Activated naive CD4-positive, alpha-beta T cell treated with anti-CD3 and anti-CD28 coated beads, Interleukin-2, amount 10 ng/mL, durations not matched to agents 7 days and 5 days (primary cell): ENCODE data around the gene NFE2L1.
"Not testable (repeated sequence)": the region's sequence is repeated elsewhere in the genome, so short reads cannot be mapped to it uniquely, and the experiment has no call there.

Experiments used
- CTCF ChIA-PET: fragments of 350-600 bp; sonication (Branson Sonifier 250); formaldehyde crosslinking; loops from one replicate; lab custom pipeline; 2021; ENCODE audit warnings: antibody characterized with exemption; lab: Charles Lee
- DNase-seq: peaks from one replicate; pipeline ENCODE4 v3.0.0-alpha.2; 2020
- H3K27ac Mint-ChIP-seq: one replicate; pipeline ENCODE4 v1.8.0; 2021; ENCODE audit warnings: mild to moderate bottlenecking, moderate library complexity, mixed read lengths
- H3K27me3 Mint-ChIP-seq: one replicate; pipeline ENCODE4 v1.8.0; 2021; ENCODE audit warnings: mild to moderate bottlenecking, mixed read lengths
- H3K36me3 Mint-ChIP-seq: one replicate; pipeline ENCODE4 v1.8.0; 2021; ENCODE audit warnings: mixed read lengths
- H3K4me1 Mint-ChIP-seq: one replicate; pipeline ENCODE4 v1.8.0; 2021; ENCODE audit warnings: mixed read lengths
- H3K4me3 Mint-ChIP-seq: one replicate; pipeline ENCODE4 v1.8.0; 2021; ENCODE audit warnings: mild to moderate bottlenecking, moderate library complexity, mixed read lengths
- H3K9me3 Mint-ChIP-seq: one replicate; pipeline ENCODE4 v1.8.0; 2021; ENCODE audit warnings: mixed read lengths

The NFE2L1 gene

DNA sequence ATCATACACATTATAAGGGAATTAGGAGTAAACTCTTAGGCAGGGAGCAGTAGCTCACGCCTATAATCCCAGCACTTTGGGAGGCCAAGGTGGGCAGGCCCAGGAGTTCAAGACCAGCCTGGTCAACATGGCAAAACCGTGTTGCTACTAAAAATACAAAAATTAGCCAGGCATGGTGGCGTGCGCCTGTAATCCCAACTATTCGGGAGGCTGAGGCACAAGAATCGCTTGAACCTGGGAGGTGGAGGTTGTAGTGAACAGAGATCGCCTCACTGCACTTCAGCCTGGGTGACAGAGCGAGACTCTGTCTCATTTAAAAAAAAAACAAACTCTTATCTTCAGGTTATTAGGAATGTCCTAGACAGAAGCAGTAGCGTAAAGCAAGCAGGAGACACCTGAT is 24.7 kb downstream of the NFE2L1 start:
- not testable (repeated sequence) for H3K9me3 Mint-ChIP-seq, H3K27ac Mint-ChIP-seq, H3K27me3 Mint-ChIP-seq, DNase-seq, H3K4me3 Mint-ChIP-seq, H3K4me1 Mint-ChIP-seq
- H3K36me3 Mint-ChIP-seq: peaks cover 31% of the 10 kb centered on the region
- CTCF ChIA-PET: interaction anchor here (0.7 to 8.3 kb wide), 8 partner anchors 12 to 58 kb away, joined by 4 to 115 read pairs (median 8); no protein-coding TSS in a partner anchor

DNA sequence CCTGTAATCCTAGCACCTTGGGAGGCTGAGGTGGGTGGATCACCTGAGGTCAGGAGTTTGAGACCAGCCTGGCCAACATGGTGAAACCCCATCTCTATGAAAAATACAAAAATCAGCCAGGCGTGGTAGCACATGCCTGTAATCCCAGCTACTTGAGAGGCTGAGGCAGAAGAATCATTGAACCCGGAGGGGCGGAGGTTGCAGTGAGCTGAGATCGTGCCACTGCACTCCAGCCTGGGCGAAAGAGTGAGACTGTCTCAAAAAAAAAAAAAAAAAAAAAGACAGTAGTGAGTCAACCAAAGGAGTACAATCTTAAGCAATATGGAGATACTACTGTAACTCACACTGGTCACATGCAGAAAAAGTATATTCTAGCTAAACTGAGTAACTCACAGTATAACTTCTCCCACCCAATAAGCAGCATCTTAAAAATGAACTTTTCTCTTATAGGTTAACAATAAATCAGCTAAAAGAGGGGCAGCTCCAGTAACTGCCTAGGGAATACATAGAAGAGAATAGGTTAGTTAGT is 25.5 kb downstream of the NFE2L1 start:
- H3K4me3 Mint-ChIP-seq, DNase-seq, H3K27me3 Mint-ChIP-seq, H3K4me1 Mint-ChIP-seq, H3K9me3 Mint-ChIP-seq: not testable (repeated sequence)
- CTCF ChIA-PET: interaction anchor here (0.6 to 8.3 kb wide), 11 partner anchors 8 to 125 kb away, joined by 3 to 115 read pairs (median 7); no protein-coding TSS in a partner anchor
- Mint-ChIP-seq H3K27ac (peak overlapping the region; percentile 11), H3K36me3 (peaks cover 27% of the 10 kb centered on the region)

DNA sequence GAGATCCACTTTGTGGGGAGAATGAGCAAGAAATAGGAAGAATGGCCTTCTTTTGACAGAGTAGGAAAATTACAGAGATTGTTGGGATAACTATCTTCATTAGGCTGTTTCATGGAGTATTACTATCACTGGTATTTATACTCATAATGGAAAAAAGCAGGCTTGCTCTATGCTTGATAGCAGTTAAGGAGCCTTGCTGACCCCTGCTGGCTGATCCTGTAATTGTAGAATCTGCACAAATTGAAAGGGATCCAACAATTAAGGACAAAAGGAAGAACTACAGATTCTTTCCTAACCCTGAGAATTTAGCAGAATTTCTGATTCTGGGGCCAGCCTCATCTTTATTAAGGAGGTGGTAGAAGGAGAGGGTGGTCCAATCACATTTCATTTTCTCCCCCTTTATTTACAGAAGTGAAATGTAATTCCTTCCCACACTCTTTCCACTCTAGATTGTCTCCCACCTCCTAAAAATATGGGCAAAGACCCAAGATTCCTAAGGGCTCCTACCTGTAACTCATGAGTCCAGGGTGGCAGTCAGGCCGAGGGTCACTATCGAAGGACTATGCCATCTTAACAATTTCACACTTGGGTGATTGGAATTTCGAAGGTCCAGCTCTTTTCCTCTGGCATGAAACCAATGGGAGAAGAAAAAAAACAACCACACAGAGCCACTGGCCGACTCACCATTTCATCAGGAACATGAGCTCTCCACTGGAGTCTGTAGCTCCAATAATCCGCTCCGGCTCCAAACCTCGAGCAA is 26.3 kb downstream of the NFE2L1 start:
- peaks cover 24% of the 10 kb centered on the region for H3K36me3 Mint-ChIP-seq

DNA sequence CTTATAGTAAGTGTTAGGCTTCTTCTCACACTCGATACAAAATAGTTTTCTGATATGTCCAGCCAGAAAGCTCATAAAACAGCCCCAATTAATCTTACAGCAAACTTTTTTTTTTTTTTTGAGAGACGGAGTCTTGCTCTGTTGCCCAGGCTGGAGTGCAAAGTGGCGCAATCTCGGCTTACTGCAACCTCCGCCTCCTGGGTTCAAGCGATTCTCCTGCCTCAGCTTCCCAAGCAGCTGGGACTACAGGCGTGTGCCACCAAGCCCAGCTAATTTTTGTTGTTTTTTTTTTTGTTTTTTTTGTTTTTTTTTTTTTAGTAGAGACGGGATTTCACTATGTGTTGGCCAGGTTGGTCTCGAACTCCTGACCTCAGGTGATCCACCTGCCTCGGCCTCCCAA is 29.0 kb downstream of the NFE2L1 start:
- DNase-seq, H3K4me3 Mint-ChIP-seq, H3K27me3 Mint-ChIP-seq, H3K4me1 Mint-ChIP-seq, H3K27ac Mint-ChIP-seq, H3K9me3 Mint-ChIP-seq: not testable (repeated sequence)
- H3K36me3 Mint-ChIP-seq: peaks cover 18% of the 10 kb centered on the region
- CTCF ChIA-PET: interaction anchor here (0.6 to 8.3 kb wide), 7 partner anchors 10 to 51 kb away, joined by 3 to 115 read pairs (median 4); no protein-coding TSS in a partner anchor

More for the DNA sequence above, 26.3 kb downstream of the NFE2L1 start:
- Mint-ChIP-seq H3K9me3 (no peaks in the 10 kb centered on the region), H3K4me3 (no peak overlapping the region), H3K27me3 (no peaks in the 10 kb centered on the region), H3K27ac (no peak overlapping the region), H3K4me1 (peaks cover 3% of the 10 kb centered on the region)
- CTCF ChIA-PET: interaction anchor here (0.6 to 8.3 kb wide), 18 partner anchors 9 to 518 kb away, joined by 3 to 115 read pairs (median 4); no protein-coding TSS in a partner anchor
- DNase-seq: peak; percentile 87

DNA sequence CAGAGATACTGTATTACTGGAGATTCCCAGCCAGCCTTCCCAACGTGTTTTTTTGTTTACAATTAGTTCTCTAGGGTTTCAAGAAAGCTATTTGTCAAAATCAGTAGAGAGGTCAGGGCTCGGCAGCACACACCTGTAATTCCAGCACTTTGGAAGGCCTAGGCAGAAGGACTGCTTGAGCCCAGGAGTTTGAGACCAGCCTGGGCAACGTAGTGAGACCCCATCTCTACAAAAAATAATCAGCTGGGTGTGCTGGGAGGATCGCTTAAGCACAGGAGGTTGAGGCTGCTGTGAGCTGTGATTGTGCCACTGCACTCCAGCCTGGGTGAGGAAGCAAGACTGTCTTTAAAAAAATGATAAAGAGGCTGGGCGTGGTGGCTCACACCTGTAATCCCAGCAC is 33.7 kb downstream of the NFE2L1 start:
- no peaks in the 10 kb centered on the region for H3K27me3 Mint-ChIP-seq
- CTCF ChIA-PET: interaction anchor here (0.9 to 6.0 kb wide), 13 partner anchors 11 to 511 kb away, joined by 3 to 64 read pairs (median 5); partner anchors contain the start of gene HOXB5
- H3K36me3 Mint-ChIP-seq: no peaks in the 10 kb centered on the region
- no peak overlapping the region for H3K27ac Mint-ChIP-seq
- peaks cover 13% of the 10 kb centered on the region for H3K4me1 Mint-ChIP-seq
- no peak for DNase-seq
- H3K9me3 Mint-ChIP-seq: no peaks in the 10 kb centered on the region
- H3K4me3 Mint-ChIP-seq: no peak overlapping the region

DNA sequence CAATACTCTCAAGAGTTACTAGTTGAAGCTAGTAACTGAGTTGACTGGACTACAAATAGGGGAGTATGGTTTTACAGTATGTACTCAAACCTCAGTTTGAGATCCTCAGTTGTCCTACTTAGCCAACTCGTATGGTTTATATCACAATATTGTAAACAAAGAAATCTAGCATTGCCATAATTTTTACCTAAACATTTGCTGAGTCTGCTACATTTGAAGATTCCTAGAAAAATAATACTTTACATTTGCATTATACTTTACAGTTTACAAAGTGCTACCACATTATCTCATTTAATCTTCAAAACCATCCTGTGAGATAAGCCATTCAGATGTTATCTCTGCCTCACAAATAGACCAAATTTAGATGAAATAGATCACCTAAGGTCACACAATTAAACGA is 36.8 kb downstream of the NFE2L1 start:
- Mint-ChIP-seq H3K36me3 (no peaks in the 10 kb centered on the region), H3K4me3 (no peak overlapping the region), H3K4me1 (peaks cover 13% of the 10 kb centered on the region), H3K27me3 (no peaks in the 10 kb centered on the region), H3K27ac (no peak overlapping the region), H3K9me3 (no peaks in the 10 kb centered on the region)
- CTCF ChIA-PET: interaction anchor here (0.6 to 1.3 kb wide), 3 partner anchors 11 to 498 kb away, joined by 3 to 5 read pairs (median 4); no protein-coding TSS in a partner anchor
- DNase-seq: no peak

DNA sequence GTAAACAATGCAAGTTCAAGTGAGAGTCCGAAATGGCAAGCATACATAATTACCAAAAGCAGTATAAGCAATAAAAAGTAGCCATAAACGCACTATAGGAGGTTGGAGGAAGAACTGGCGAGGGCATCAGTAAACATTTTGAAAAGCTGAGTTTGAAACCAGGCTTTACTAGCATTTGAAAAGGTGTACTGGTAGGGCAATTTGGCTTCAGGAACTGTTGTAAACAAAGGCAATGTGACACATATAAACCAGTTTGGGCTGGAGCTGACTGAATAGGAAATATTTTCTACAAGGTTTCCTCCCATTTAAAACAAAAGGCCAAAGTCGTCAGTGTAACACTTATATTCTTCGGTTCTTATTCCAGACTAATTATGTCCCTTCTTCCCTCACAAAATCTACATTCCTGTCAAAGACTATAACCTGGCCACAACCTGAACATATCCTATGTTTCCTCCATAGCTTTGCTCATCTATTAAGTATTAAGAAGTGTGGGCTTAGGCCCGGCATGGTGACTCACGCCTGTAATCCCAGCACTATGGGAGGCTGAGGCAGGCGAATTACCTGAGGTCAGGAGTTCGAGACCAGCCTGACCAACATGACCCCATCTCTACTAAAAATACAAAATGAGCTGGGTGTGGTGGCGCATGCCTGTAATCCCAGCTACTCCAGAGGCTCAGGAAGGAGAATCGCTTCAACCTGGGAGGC is 45.3 kb downstream of the NFE2L1 start:
- Mint-ChIP-seq H3K36me3 (peaks cover 12% of the 10 kb centered on the region), H3K27me3 (no peaks in the 10 kb centered on the region), H3K4me1 (peaks cover 16% of the 10 kb centered on the region), H3K9me3 (no peaks in the 10 kb centered on the region), H3K4me3 (no peak overlapping the region), H3K27ac (no peak overlapping the region)
- DNase-seq: no peak
- CTCF ChIA-PET: interaction anchor here (1.4 kb wide), 1 partner anchor 12 kb away, joined by 5 read pairs; no protein-coding TSS in a partner anchor

DNA sequence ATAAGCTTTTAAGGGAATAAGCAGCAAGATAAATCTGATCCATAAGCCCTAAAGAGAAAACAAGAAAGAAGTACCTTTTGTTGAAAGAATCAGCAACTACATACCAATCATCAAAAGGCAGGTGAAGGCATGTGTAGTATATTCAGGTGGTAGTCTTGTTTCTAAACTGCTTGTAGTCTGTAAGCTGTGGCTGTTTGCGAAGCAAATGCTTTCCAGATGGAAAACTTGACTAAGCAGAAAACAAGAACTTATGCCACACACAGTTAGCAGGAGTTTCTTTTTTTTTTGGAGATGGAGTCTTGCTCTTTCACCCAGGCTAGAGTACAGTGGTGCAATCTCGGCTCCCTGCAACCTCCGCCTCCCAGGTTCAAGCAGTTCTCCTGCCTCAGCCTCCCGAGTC is 47.5 kb downstream of the NFE2L1 start:
- H3K27me3 Mint-ChIP-seq: no peaks in the 10 kb centered on the region
- no peaks in the 10 kb centered on the region for H3K9me3 Mint-ChIP-seq
- H3K4me3 Mint-ChIP-seq: no peak overlapping the region
- peaks cover 12% of the 10 kb centered on the region for H3K36me3 Mint-ChIP-seq
- CTCF ChIA-PET: interaction anchor here (0.8 to 4.3 kb wide), 5 partner anchors 12 to 71 kb away, joined by 3 to 52 read pairs (median 4); no protein-coding TSS in a partner anchor
- H3K4me1 Mint-ChIP-seq: peaks cover 34% of the 10 kb centered on the region
- no peak for DNase-seq
- H3K27ac Mint-ChIP-seq: no peak overlapping the region

DNA sequence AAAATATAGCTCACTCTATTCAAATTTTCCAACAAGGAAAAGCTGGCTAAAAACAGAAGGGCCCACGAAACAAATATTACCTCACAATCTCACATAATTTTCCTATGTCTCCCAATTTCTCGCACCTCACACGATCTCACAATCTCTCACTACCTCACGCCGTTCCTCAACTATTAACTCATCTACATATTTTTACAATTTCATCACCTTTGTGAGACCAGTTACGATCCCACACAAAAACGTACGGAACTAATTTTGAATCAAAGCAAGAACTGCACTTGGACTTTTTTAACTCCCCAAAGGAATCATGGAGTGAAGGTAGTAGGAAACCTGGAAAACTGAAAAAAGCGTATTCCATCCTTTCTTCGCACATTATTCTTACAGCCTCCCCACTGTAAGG is 52.0 kb downstream of the NFE2L1 start:
- CTCF ChIA-PET: interaction anchor here (1.3 kb wide), 1 partner anchor 19 kb away, joined by 4 read pairs; no protein-coding TSS in a partner anchor
- H3K4me3 Mint-ChIP-seq: peak overlapping the region; percentile 97
- H3K9me3 Mint-ChIP-seq: peaks cover 13% of the 10 kb centered on the region
- no peaks in the 10 kb centered on the region for H3K27me3 Mint-ChIP-seq
- DNase-seq: no peak
- peaks cover 70% of the 10 kb centered on the region for H3K4me1 Mint-ChIP-seq
- peaks cover 17% of the 10 kb centered on the region for H3K36me3 Mint-ChIP-seq
- no peak overlapping the region for H3K27ac Mint-ChIP-seq

DNA sequence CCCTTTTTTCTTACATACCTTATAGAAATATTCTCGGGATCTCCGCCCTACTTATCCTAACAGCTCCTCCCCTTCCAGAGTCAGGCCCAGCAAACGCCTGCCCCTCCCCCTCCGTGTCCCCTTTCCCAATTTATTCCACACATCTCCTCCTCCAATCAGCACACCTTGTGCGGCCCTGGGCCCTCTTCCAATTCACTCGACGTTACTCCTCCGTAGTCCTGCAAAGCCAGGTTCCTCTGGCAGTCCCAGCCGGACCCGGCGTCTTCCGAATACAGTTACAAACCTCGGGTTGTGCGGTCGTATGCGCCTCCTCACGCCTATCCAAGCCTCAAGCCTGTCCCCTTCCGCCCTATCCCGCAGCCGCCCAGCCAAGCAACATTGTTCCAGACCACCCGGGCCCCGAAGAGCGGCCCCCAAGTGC is 52.4 kb downstream of the NFE2L1 start:
- Mint-ChIP-seq H3K4me3 (peak overlapping the region; percentile 97), H3K27ac (peak overlapping the region; percentile 93), H3K36me3 (peaks cover 15% of the 10 kb centered on the region), H3K9me3 (peaks cover 13% of the 10 kb centered on the region), H3K27me3 (no peaks in the 10 kb centered on the region), H3K4me1 (peaks cover 70% of the 10 kb centered on the region)
- CTCF ChIA-PET: interaction anchor here (1.0 to 1.1 kb wide), 3 partner anchors 12 to 75 kb away, joined by 3 to 6 read pairs (median 3); no protein-coding TSS in a partner anchor
- no peak for DNase-seq

DNA sequence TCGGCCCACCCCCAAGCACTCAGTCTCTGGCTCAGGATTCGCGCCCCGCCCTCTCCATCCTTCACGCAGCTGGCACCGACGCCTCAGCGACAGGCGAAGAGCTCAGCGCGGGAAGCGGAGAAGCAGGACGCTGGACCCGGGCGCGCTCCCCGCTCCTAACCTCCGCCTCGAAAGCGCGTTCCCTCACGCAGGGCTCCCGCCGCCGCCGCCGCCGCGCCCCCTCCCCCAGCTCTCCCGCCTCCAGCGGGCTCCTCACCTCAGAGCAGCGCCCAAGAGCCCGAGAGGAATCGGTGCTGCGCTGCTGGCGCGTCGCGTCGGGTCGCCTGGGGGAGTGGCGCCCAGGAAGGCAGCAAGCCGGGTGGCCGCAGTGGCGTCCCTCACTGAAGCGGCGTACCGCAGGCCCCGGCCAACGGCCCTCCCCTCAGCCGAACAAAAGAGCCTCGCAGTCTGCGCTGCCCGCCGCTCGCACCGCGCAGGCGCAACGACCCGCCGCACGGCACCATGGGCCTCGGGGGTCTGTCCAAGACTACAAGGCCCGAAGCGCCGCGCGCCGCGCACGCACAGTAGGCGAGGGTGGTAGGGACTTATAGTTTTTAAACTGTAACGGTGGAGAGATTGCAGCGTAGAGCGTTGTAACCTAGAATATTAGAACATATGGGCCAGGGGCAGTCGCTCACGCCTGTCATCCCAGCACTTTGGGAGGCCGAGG is 53.0 kb downstream of the NFE2L1 start, which contains the start of gene CBX1:
Gene CBX1, minus strand, starts transcription at position 467 of the 709 bp plus-strand sequence. CDS start 24,474 bp downstream, outside the sequence.
- CTCF ChIA-PET: interaction anchor here (1.0 to 1.1 kb wide), 3 partner anchors 12 to 76 kb away, joined by 3 to 6 read pairs (median 3); no protein-coding TSS in a partner anchor
- Mint-ChIP-seq H3K4me1 (peaks cover 69% of the 10 kb centered on the region), H3K36me3 (peaks cover 15% of the 10 kb centered on the region), H3K27me3 (no peaks in the 10 kb centered on the region), H3K9me3 (peaks cover 13% of the 10 kb centered on the region), H3K4me3 (peak within 1 kb of the TSS; percentile 97), H3K27ac (peak within 1 kb of the TSS; percentile 93)
- DNase-seq: peak; percentile 96

DNA sequence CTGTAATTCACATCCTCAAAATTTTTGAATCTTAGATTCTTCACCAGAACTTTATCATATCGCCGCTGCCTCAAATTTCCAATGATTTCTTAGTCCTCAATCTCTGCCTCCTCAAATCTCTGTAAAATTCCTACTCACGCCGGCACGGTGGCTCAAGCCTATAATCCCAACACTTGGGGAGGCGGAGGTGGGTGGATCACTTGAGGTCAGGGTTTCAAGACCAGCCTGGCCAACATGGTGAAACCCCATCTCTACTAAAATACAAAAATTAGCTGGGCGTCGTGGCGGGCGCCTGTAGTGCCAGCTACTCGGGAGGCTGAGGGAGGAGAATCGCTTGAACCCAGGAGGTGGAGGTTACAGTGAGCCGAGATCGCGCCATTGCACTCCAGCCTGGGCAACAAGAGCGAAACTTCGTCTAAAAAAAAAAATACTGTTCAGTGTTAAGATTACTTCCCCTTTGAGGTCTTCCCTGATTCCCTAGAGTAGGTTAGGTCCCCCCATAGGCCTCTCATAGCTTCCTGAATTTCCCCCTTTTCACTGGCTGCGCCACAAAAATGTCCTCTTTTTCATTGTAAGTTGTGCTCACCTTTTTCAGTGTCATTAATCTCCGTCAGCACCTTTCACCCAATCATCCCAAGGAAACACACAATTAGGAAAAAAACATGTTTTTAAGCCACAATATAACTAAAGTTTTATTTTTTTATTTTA is 54.0 kb downstream of the NFE2L1 start:
- peak overlapping the region; percentile 97 for H3K4me3 Mint-ChIP-seq
- peaks cover 15% of the 10 kb centered on the region for H3K36me3 Mint-ChIP-seq
- peak overlapping the region; percentile 93 for H3K27ac Mint-ChIP-seq
- peaks cover 13% of the 10 kb centered on the region for H3K9me3 Mint-ChIP-seq
- peaks cover 71% of the 10 kb centered on the region for H3K4me1 Mint-ChIP-seq
- no peak for DNase-seq
- CTCF ChIA-PET: interaction anchor here (0.6 to 1.0 kb wide), 4 partner anchors 29 to 402 kb away, joined by 3 to 4 read pairs (median 4); no protein-coding TSS in a partner anchor
- no peaks in the 10 kb centered on the region for H3K27me3 Mint-ChIP-seq
